ENCODE results near the gene MPG.

DNA sequence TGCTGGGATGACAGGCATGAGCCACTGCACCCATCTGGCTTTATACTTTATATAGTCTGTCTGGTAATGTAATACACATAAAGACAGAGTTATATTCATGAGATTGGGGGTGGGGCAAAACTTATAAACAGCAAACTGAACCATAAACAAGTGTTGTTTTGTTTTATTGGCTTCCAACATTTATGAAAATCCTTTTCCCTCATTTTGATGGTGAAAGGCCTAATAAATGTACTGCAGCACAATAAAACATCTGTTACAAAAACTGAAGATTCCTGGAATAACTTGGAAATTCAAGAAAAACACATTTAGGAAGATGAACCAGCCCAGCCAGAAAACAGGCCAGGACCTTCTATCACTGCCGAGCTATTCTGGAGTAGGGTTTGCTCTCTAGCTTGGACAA, 44.3 kb downstream of the MPG start:
- TF ChIP-seq, protein P1, sequence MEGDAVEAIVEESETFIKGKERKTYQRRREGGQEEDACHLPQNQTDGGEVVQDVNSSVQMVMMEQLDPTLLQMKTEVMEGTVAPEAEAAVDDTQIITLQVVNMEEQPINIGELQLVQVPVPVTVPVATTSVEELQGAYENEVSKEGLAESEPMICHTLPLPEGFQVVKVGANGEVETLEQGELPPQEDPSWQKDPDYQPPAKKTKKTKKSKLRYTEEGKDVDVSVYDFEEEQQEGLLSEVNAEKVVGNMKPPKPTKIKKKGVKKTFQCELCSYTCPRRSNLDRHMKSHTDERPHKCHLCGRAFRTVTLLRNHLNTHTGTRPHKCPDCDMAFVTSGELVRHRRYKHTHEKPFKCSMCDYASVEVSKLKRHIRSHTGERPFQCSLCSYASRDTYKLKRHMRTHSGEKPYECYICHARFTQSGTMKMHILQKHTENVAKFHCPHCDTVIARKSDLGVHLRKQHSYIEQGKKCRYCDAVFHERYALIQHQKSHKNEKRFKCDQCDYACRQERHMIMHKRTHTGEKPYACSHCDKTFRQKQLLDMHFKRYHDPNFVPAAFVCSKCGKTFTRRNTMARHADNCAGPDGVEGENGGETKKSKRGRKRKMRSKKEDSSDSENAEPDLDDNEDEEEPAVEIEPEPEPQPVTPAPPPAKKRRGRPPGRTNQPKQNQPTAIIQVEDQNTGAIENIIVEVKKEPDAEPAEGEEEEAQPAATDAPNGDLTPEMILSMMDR (conservative IDR thresholded peaks at IDR 0.05) = no peak
- TF ChIP-seq EZH2 (IDR thresholded peaks at IDR 0.05; ENCODE audit: low read depth) = no peak

All from PC-9 (cell line).